Measurements from ENCODE around the gene CDHR3.

Gene CDHR3

GRCh38 chr7:105963038-105963667, at the start of gene CDHR3:
Gene CDHR3 (plus strand): TSS chr7:105963264. CDS start chr7:105963319, 55 bp downstream.
- CTCF ChIA-PET: no interaction called here
- POLR2A ChIA-PET: no interaction called here
- Histone ChIP-seq H3K9me3 (ENCODE audit: control insufficient read depth, insufficient read depth, low read depth, low read length) (no peaks in the 10 kb centered on the region), H3K27ac (ENCODE audit: extremely low read depth, low read depth, low read length) (no peak within 1 kb of the TSS), H3K4me1 (ENCODE audit: control insufficient read depth, insufficient read depth, low read length) (no peaks in the 10 kb centered on the region), H3K4me3 (ENCODE audit: low read depth, low read length) (no peak within 1 kb of the TSS), H3K36me3 (ENCODE audit: control insufficient read depth in 2 of 2, insufficient read depth in 1 of 2, low read length in 2 of 2) (no peaks in the 10 kb centered on the region)
- TF ChIP-seq GLIS1 (tag by site-specific recombination; IDR thresholded peaks at IDR 0.05) (peak; percentile 85), ZNF776 (tag by site-specific recombination; IDR thresholded peaks at IDR 0.05; ENCODE audit: borderline replicate concordance) (no peak)

- Histone ChIP-seq H3K4me1 (ENCODE audit: control insufficient read depth, insufficient read depth, low read length) (no peaks in the 10 kb centered on the region), H3K27ac (ENCODE audit: extremely low read depth, low read depth, low read length) (no peak overlapping the region), H3K36me3 (ENCODE audit: control insufficient read depth in 2 of 2, insufficient read depth in 1 of 2, low read length in 2 of 2) (no peaks in the 10 kb centered on the region), H3K4me3 (ENCODE audit: low read depth, low read length) (no peak overlapping the region), H3K9me3 (ENCODE audit: control insufficient read depth, insufficient read depth, low read depth, low read length) (no peaks in the 10 kb centered on the region)
- TF ChIP-seq ZNF560 (tag by site-specific recombination; IDR thresholded peaks at IDR 0.05; ENCODE audit: borderline replicate concordance) (no peak), PRDM1 (tag by site-specific recombination; IDR thresholded peaks at IDR 0.05) (no peak), SP7 (tag by site-specific recombination; IDR thresholded peaks at IDR 0.05) (no peak), GLI2 (tag by site-specific recombination; IDR thresholded peaks at IDR 0.05; ENCODE audit: borderline replicate concordance, low read depth) (no peak), ZBTB8A (tag by site-specific recombination; IDR thresholded peaks at IDR 0.05) (no peak), ZNF274 (IDR thresholded peaks at IDR 0.05; ENCODE audit: low read length) (no peak), ZNF274 (tag by site-specific recombination; IDR thresholded peaks at IDR 0.05; ENCODE audit: borderline replicate concordance) (no peak), ZNF10 (tag by site-specific recombination; IDR thresholded peaks at IDR 0.05) (no peak), ZNF837 (tag by site-specific recombination; IDR thresholded peaks at IDR 0.05) (no peak), ZNF324 (tag by site-specific recombination; IDR thresholded peaks at IDR 0.05) (no peak), ZNF202 (tag by site-specific recombination; IDR thresholded peaks at IDR 0.05; ENCODE audit: borderline replicate concordance) (no peak), ZNF596 (tag by site-specific recombination; IDR thresholded peaks at IDR 0.05) (no peak), ZNF544 (tag by site-specific recombination; IDR thresholded peaks at IDR 0.05) (no peak), ZNF174 (tag by site-specific recombination; IDR thresholded peaks at IDR 0.05) (no peak), PRDM6 (tag by site-specific recombination; IDR thresholded peaks at IDR 0.05) (no peak)
- ChIA-PET POLR2A (no interaction called here), CTCF (interaction anchor here (0.6 kb wide), 1 partner anchor 996 kb away, joined by 3 read pairs; no protein-coding TSS in a partner anchor)
Measured at GRCh38 chr7:105913947-105914346, 49.1 kb upstream of the CDHR3 start.

GRCh38 chr7:105916603-105917002, 46.5 kb upstream of the CDHR3 start:
- H3K36me3 ChIP-seq (ENCODE audit: control insufficient read depth in 2 of 2, insufficient read depth in 1 of 2, low read length in 2 of 2): no peaks in the 10 kb centered on the region
- no peak overlapping the region for H3K4me3 ChIP-seq (ENCODE audit: low read depth, low read length)
- ChIA-PET POLR2A (no interaction called here), CTCF (interaction anchor here (0.6 kb wide), 1 partner anchor 153 kb away, joined by 4 read pairs; no protein-coding TSS in a partner anchor)
- no peaks in the 10 kb centered on the region for H3K4me1 ChIP-seq (ENCODE audit: control insufficient read depth, insufficient read depth, low read length)
- H3K27ac ChIP-seq (ENCODE audit: extremely low read depth, low read depth, low read length): no peak overlapping the region
- no peaks in the 10 kb centered on the region for H3K9me3 ChIP-seq (ENCODE audit: control insufficient read depth, insufficient read depth, low read depth, low read length)
- no peak for TF ChIP-seq PRDM2 (tag by site-specific recombination; IDR thresholded peaks at IDR 0.05; ENCODE audit: borderline replicate concordance)
- TF ChIP-seq SALL2 (tag by site-specific recombination; IDR thresholded peaks at IDR 0.05; ENCODE audit: borderline replicate concordance): no peak
- TF ChIP-seq ZNF23 (tag by site-specific recombination; IDR thresholded peaks at IDR 0.05; ENCODE audit: borderline replicate concordance): no peak
- TF ChIP-seq MYNN (tag by site-specific recombination; IDR thresholded peaks at IDR 0.05; ENCODE audit: borderline replicate concordance): no peak
- no peak for TF ChIP-seq HOXA7 (CRISPR knock-in tag; IDR thresholded peaks at IDR 0.05; ENCODE audit: borderline replicate concordance)
- no peak for TF ChIP-seq ZNF114 (tag by site-specific recombination; IDR thresholded peaks at IDR 0.05)
- no peak for TF ChIP-seq ZSCAN18 (tag by site-specific recombination; IDR thresholded peaks at IDR 0.05)

Measured in HEK293 (cell line).